ENCODE measurements around the gene ROCK2. TPM values are rescaled to one million over a fixed set of nuclear protein-coding genes. Genes with fewer than 3 reads are reported as not detected.
A peak's percentile ranks its signal among the peaks of the same experiment; 100 is the strongest.

The ROCK2 gene
- total and polyA plus RNA-seq, 4 donors = 5.3 to 31.0 (median 12.2) TPM

DNA sequence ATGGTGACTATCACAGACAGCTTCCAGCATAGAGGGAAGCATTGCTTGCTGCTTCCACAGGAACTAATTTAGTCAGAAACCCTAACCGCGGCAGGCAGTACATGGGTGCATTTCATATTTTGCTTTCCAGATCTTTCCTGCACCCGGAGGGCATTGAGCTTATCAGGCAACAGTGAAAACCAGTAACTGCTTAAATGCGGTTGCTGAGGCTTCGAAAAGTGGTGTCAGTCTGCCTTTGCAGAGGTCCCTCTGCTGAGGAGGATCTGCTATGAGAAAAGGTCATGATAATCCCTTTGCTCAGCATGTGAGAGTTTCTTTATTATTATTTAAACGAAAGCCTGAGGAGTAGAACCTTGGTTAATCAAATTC is 44.6 kb upstream of the ROCK2 start:
- H3K4me1 ChIP-seq (ENCODE audit: control insufficient read depth in 4 of 4, insufficient read depth in 4 of 4, low read length in 3 of 4) = peaks cover 22 to 40% (median 36%) of the 10 kb centered on the region in 4 donors
- H3K4me3 ChIP-seq (ENCODE audit: low read depth in 1 of 3, low read length in 3 of 3) = no peak overlapping the region
- 74% methylated on average over 6 of the region's 6 CpGs for WGBS

More for the DNA sequence above, 44.6 kb upstream of the ROCK2 start:
- no peaks in the 10 kb centered on the region for H3K36me3 ChIP-seq (ENCODE audit: control insufficient read depth in 4 of 4, insufficient read depth in 3 of 4, low read depth in 1 of 4, low read length in 3 of 4)
- H3K27ac ChIP-seq (ENCODE audit: low read depth in 1 of 2, low read length in 2 of 2) = peak overlapping the region; percentile 16 to 88
- no peaks in the 10 kb centered on the region for H3K27me3 ChIP-seq (ENCODE audit: control insufficient read depth in 4 of 4, insufficient read depth in 4 of 4, low read length in 3 of 4)
- TF ChIP-seq CTCF (IDR thresholded peaks at IDR 0.05; ENCODE audit: low read depth, low read length, missing input control) = no peak
- no peak for TF ChIP-seq JUND (IDR thresholded peaks at IDR 0.05)
- no peak for TF ChIP-seq RAD21 (IDR thresholded peaks at IDR 0.05)
- TF ChIP-seq NR2F2 (IDR thresholded peaks at IDR 0.05) = no peak
- TF ChIP-seq MAX (IDR thresholded peaks at IDR 0.05) = no peak
- no peak for TF ChIP-seq EGR1 (IDR thresholded peaks at IDR 0.05; ENCODE audit: low read depth in 2 of 2)
- TF ChIP-seq, protein P1, sequence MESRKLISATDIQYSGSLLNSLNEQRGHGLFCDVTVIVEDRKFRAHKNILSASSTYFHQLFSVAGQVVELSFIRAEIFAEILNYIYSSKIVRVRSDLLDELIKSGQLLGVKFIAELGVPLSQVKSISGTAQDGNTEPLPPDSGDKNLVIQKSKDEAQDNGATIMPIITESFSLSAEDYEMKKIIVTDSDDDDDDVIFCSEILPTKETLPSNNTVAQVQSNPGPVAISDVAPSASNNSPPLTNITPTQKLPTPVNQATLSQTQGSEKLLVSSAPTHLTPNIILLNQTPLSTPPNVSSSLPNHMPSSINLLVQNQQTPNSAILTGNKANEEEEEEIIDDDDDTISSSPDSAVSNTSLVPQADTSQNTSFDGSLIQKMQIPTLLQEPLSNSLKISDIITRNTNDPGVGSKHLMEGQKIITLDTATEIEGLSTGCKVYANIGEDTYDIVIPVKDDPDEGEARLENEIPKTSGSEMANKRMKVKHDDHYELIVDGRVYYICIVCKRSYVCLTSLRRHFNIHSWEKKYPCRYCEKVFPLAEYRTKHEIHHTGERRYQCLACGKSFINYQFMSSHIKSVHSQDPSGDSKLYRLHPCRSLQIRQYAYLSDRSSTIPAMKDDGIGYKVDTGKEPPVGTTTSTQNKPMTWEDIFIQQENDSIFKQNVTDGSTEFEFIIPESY (IDR thresholded peaks at IDR 0.05) = no peak
- no peak for TF ChIP-seq HNF4A (conservative IDR thresholded peaks at IDR 0.05)
- TF ChIP-seq, protein P2, sequence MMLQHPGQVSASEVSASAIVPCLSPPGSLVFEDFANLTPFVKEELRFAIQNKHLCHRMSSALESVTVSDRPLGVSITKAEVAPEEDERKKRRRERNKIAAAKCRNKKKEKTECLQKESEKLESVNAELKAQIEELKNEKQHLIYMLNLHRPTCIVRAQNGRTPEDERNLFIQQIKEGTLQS (IDR thresholded peaks at IDR 0.05) = no peak
- TF ChIP-seq SP1 (IDR thresholded peaks at IDR 0.05) = no peak
- no peak for TF ChIP-seq FOXA1 (IDR thresholded peaks at IDR 0.05)
- no peak for TF ChIP-seq FOXA2 (IDR thresholded peaks at IDR 0.05)
- TF ChIP-seq REST (IDR thresholded peaks at IDR 0.05) = no peak
- no peak for DNase-seq (ENCODE audit: low spot score)
- H3K9ac ChIP-seq (ENCODE audit: low read depth in 1 of 2, low read length in 2 of 2) = no peak overlapping the region
- H3K9me3 ChIP-seq (ENCODE audit: control insufficient read depth in 4 of 4, low read length in 3 of 4) = no peaks in the 10 kb centered on the region
